ENCODE data around the gene TRPC4AP. TPM values are rescaled to one million over a fixed set of nuclear protein-coding genes. Genes with fewer than 3 reads are reported as not detected.

TRPC4AP gene
- polyA plus RNA-seq, 12 donors, result 31.0 to 62.0 (median 56.2) TPM; not detected in 1

DNA sequence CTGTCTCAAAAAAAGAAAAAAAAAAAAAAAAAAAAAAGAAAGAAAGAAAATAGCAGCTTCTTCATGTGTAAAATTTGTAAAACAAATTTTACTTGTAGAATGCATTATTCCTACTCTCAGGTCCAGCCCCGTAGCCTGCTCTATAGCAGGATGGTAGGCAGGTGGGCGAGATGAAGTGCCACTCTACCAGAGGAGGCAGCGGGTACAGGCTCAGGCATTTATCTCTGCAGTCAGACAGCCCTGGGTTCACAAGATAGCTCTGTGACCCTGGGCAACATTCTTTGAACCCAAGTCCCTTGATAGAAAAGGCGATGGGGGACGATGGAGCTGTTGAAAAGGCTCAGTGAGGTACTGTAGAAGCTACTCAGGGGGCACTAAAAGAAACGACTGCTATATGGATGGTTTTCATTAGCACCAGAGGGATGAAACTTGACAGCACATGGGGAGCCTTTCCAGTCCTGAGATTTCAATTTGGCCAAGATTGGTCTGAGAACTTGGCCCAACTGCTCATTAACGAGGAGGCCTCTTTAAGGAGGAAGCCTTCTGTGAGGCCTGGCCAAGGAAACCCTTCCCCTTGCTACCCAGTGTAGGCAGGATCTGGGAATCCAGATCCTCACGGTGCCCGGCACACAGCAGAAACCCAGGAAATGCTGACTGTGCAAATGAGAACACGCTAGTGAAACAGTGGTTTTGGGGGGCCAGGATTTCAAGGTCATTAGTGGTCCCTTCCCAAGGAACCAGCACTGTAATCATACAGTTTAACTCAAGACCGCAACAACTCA is 73.8 kb downstream of the TRPC4AP start:
- no peak for DNase-seq

DNA sequence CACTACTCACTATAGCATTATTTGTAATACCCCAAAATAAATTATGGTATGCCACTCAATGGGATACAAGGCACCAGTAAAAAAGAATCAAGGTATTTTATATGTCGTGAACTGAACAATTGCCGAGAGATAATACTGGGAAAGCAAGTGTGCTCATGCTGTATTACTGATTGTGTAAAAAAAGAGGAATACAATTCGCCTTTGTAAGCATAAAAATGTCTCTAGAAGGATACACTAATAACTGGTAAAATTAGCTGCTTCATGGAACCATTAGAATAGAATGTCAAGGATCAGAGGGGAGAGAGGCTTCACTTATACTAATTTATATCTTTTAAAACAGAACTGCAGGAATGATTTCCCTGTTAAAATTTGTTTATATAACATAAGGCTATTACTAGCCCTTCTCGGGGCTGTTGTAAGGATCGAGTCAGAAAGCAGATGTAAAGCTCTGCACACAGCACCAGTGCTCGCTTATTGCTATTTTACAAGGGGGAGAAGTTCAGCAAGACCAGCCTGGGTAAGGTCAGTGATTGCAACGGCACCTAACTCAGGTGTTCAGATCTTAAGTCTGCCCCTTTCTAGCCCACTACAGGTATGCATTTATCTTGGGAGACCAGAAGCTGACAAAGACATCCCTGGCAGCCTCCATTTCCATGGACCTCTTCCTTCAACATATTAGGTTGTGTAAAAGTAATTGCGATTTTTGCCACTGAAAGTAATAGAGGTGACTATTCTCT is 75.3 kb downstream of the TRPC4AP start:
- DNase-seq, result no peak

- no peak for DNase-seq
These were observed 76.8 kb downstream of the TRPC4AP start for GRCh38 chr20:35015863-35016193.

DNA sequence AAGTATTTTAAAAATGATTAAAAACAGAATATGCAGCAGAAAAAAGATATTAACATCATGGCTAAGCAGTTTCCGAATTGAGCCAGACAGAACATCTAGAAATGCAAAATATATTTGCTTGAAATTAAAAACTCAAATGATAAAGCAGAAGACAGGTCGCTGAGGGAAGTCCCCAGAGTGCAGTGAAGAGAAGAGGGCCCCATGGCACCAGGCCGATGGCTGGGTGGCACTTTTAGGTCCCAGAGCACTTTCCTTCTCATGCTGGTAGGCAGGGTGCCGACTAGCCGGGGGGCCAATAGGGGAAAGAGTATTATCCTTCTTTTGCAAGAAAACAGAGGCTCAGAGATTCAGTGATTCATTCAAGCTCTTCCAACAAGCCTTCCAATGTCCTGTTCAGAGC is 78.1 kb downstream of the TRPC4AP start:
- DNase-seq, result no peak

DNA sequence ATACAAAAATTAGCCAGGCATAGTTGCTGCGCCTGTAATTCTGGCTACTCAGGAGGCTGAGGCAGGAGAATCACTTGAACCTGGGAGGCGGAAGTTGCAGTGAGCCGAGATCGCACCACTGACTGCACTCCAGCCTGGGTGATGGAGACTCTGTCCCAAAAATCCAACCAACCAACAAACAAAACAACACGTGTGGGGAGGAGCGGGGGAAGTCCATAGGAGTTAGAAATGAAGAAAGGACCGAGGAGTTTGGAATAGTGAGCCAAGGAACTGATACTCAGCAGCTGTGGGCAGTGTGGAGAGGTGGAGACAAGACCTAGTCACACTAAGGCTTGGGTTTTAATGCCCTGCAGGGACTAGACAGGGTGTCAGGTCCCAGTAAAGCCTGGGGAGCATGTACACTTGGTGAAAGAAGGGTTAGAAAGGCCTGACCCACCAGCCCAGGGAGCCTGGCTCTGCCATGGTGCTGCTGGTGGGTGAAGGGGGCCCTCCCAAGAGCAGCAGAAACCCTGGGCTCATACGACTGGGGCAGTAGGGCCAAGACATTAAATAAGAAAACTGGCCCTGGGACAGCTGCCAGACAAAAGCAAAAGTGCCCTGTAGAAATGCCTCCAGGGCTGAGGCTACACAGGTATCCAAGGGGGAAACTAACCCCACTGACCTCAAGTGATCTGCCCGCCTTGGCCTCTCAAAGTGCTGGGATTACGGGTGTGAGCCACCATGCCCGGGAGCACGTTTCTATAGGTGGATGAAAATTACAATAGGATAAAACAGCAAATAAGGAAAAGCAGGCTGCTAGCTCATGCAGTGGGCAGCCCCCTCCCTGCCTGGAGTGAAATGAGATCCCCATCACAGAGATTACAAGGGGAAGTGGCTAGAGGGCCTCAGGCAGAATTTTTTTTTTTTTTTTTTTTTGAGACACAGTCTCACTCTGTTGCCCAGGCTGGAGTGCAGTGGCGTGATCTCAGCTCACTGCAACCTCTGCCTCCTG is 78.9 kb downstream of the TRPC4AP start:
- no peak for DNase-seq

DNA sequence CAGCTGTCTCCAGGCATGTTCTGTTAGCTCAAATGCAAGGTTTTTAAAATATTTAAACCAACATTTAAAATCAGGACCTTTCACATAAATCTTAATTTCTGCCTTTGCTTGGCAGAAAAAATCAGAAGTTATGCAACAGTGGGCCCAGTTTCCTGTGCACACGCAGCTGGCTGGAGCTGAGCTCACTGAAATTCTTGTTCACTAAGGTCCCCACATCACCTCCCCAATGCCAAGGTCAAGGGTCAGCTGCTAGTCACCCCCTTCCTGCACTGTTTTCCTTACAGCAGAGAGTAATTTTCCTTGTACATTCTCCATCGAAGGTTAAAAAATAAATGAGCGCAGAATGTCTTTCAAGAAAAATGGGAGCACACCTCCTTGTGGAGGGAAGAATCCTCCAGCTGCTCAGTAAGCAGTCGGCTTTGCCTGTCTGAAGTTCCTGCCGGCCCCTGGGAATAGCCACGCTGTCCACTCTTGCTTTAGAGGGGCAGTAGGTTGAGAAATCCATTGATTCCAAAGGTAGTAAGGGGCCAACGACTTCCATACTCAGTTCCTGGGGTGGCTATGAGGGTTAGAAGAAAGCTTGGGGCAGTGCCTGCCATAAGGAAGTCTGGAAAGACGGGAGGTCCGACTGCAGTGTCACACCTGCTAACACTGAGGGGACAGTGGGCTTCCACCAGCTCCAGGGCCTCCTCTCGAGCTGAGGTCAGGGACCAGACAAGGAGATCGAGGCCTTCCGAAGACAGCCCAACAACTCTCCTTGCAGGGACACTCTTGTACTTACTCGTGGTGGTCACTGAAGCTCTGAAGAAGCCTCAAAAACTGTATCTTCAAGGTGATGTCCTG is 80.2 kb downstream of the TRPC4AP start:
- no peak for DNase-seq

- no peak for DNase-seq
These were observed 80.9 kb downstream of the TRPC4AP start for GRCh38 chr20:35011589-35012226.

GRCh38 chr20:35010405-35011192 is 82.0 kb downstream of the TRPC4AP start:
- no peak for DNase-seq

- no peak for DNase-seq
These were observed 82.8 kb downstream of the TRPC4AP start for GRCh38 chr20:35009665-35010328.

- no peak for DNase-seq
These were observed 83.9 kb downstream of the TRPC4AP start for GRCh38 chr20:35008411-35009342.

DNA sequence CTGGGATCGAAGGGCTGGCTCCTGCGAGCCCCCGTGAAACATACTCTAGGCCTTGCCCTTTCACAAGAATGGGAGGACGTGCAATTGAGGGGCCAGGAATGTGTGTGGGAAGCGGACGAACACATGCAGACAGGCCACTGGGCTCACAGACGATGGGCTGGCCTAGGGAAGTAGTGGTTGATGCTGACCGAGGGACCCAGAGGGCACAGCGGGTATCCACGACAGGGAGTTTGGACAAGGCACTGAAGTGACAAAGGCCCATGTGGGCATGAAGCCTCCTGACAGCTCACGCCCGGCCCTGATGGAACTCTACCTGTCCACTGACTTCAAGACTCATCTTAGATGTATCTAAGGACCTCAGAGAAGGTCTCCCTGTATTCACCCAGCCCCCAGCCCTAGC is 84.7 kb downstream of the TRPC4AP start:
- DNase-seq, result no peak

- DNase-seq, result no peak
These were observed 85.2 kb downstream of the TRPC4AP start for GRCh38 chr20:35007413-35007812.

GRCh38 chr20:35006531-35006971 is 86.1 kb downstream of the TRPC4AP start:
- no peak for DNase-seq

- no peak for DNase-seq
These were observed 86.6 kb downstream of the TRPC4AP start for GRCh38 chr20:35006009-35006408.

- no peak for DNase-seq
These were observed 87.1 kb downstream of the TRPC4AP start for GRCh38 chr20:35005463-35005961.

DNA sequence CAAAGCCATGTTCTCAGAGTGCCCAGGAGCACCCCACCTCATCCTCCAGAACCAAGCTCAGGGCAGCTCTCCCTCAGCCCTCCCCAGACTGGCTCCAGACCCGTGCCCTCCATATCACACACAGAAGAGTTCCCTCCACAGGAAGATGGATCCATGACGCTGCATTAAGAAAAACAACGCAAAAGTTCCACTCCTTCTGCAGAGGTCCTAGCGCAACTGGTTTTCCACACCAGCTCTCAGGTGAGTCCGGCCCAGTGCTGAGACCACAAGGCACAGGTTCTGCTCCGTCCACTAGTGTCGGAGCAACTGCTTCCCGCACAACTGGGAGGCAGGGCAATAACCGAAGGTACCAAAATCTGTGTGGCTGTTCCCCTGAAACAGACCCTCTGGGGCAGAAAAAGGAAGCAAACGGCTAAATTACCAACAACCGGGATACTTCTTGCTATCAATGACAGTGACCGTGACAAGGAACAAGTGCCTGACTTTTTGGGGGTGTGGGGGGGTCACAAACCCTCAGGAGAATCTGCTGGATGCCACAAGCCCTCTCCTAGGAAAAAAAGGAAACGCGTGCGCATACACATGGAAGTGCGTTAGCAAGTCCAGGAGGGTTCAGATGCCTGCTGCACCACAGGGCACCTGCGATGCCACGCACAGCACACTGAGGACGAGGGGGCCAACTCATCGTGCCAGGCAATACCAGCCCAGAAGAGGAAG is 87.7 kb downstream of the TRPC4AP start:
- no peak for DNase-seq

- DNase-seq, result no peak
These were observed 88.4 kb downstream of the TRPC4AP start for GRCh38 chr20:35004051-35004725.

Data from muscle of arm (tissue), 12 donors.